Measurements from ENCODE around the gene HECTD4. TPM values are rescaled to one million over a fixed set of nuclear protein-coding genes. Genes with fewer than 3 reads are reported as not detected.

The HECTD4 gene
- total RNA-seq, 2 donors from 2014 or later = 46.6 to 48.2 TPM

DNA sequence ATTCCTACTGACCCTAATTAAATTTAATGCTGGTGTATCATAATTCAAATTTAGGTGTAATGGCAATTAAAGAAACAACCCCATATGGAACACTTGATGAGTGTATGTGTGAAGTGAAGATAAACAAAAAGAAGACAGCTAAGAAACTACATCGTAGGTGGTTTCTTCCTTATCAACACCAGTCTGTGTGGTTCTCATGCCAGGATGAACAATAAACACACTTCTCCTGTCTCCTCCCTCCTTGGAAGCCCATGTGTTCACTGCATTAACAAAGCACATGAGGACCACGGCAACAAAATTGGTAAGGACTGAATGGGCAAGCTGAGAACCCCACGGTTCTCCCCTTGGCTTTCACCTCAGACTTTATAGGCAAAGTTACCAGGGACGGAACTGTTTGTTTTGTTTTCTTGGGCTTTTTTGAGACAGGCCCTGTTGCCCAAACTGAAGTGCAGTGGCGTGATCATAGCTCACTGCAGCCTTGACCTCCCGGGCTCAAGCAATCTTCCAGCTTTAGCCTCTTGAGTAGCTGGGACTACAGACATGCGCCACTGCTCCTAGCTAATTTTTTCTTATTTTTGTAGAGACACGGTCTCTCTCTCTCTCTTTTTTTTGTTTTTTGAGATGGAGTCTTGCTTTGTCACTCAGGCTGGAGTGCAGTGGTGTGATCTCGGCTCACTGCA lies 185.9 kb downstream of the HECTD4 start:
- H3K27me3 ChIP-seq (ENCODE audit: control insufficient read depth, insufficient read depth, low read length, poor library complexity, severe bottlenecking) = no peaks in the 10 kb centered on the region
- Mint-ChIP-seq H3K27me3 (ENCODE audit: insufficient read depth) (no peaks in the 10 kb centered on the region), H3K4me1 (peaks cover 11% of the 10 kb centered on the region), H3K9me3 (no peaks in the 10 kb centered on the region), H3K27ac (no peak overlapping the region), H3K4me3 (no peak overlapping the region), H3K36me3 (ENCODE audit: low read depth) (peaks cover 58% of the 10 kb centered on the region)
- TF ChIP-seq, protein P1, sequence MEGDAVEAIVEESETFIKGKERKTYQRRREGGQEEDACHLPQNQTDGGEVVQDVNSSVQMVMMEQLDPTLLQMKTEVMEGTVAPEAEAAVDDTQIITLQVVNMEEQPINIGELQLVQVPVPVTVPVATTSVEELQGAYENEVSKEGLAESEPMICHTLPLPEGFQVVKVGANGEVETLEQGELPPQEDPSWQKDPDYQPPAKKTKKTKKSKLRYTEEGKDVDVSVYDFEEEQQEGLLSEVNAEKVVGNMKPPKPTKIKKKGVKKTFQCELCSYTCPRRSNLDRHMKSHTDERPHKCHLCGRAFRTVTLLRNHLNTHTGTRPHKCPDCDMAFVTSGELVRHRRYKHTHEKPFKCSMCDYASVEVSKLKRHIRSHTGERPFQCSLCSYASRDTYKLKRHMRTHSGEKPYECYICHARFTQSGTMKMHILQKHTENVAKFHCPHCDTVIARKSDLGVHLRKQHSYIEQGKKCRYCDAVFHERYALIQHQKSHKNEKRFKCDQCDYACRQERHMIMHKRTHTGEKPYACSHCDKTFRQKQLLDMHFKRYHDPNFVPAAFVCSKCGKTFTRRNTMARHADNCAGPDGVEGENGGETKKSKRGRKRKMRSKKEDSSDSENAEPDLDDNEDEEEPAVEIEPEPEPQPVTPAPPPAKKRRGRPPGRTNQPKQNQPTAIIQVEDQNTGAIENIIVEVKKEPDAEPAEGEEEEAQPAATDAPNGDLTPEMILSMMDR (conservative IDR thresholded peaks at IDR 0.05) = no peak
- WGBS, 2 experiments (ENCODE audit: insufficient coverage in 1 of 2, insufficient read length in 1 of 2) = 93 to 97% methylated on average over 8 to 9 of the region's 9 CpGs
- no peaks in the 10 kb centered on the region for H3K9me3 ChIP-seq (ENCODE audit: control insufficient read depth, low read length)
- no peak overlapping the region for H3K27ac ChIP-seq (ENCODE audit: low read depth, low read length)
- H3K4me1 ChIP-seq (ENCODE audit: control insufficient read depth, insufficient read depth, low read length) = peaks cover 6% of the 10 kb centered on the region
- no peak overlapping the region for H3K4me3 ChIP-seq (ENCODE audit: low read length)
- DNase-seq = no peak
- H3K36me3 ChIP-seq (ENCODE audit: control insufficient read depth, insufficient read depth, low read length) = peaks cover 56% of the 10 kb centered on the region
- H3K9ac ChIP-seq (ENCODE audit: extremely low read depth, low read length, poor library complexity, severe bottlenecking) = no peak overlapping the region

DNA sequence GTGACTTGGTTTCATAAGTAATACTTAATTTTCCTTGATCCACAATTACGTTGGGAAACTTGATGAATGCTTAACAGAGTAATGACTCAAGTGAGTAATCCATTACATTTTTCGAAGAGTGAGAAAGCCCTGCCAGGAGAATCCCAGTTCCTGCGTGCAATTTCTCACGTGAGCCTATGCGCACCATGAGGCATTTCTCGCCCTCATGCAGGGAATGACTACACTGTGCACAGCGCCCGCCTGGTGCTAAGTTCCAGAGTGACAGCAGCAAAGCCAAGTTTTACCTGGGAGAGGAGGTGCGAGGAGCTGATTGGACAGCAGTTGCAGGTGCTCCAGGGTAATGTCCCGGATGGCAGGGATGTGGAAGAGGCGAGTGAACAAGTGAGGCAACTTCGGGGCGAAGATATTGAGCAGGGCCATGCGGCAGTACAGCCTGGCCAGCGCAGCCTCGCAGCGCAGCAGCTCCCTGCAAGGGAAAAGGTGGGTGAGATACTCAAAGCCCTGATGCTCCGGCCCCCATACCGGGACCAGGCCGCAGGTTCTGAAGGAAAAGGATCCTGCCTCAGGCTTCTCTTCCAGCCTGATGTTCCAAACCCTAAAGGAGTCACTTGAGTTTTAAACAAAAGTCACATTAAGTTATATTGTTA lies 187.5 kb downstream of the HECTD4 start:
- H3K9me3 ChIP-seq (ENCODE audit: control insufficient read depth, low read length) = no peaks in the 10 kb centered on the region
- no peak overlapping the region for H3K4me3 Mint-ChIP-seq
- peaks cover 60% of the 10 kb centered on the region for H3K36me3 Mint-ChIP-seq (ENCODE audit: low read depth)
- peaks cover 23% of the 10 kb centered on the region for H3K4me1 Mint-ChIP-seq
- 92 to 97% methylated on average over 18 to 20 of the region's 20 CpGs for WGBS, 2 experiments (ENCODE audit: insufficient coverage in 1 of 2, insufficient read length in 1 of 2)
- no peaks in the 10 kb centered on the region for H3K27me3 ChIP-seq (ENCODE audit: control insufficient read depth, insufficient read depth, low read length, poor library complexity, severe bottlenecking)
- peaks cover 52% of the 10 kb centered on the region for H3K36me3 ChIP-seq (ENCODE audit: control insufficient read depth, insufficient read depth, low read length)
- H3K4me1 ChIP-seq (ENCODE audit: control insufficient read depth, insufficient read depth, low read length) = peaks cover 13% of the 10 kb centered on the region
- no peak for DNase-seq
- H3K4me3 ChIP-seq (ENCODE audit: low read length) = no peak overlapping the region
- no peak overlapping the region for H3K9ac ChIP-seq (ENCODE audit: extremely low read depth, low read length, poor library complexity, severe bottlenecking)
- H3K27me3 Mint-ChIP-seq (ENCODE audit: insufficient read depth) = no peaks in the 10 kb centered on the region
- H3K9me3 Mint-ChIP-seq = no peaks in the 10 kb centered on the region
- no peak overlapping the region for H3K27ac Mint-ChIP-seq
- TF ChIP-seq, protein P1 (conservative IDR thresholded peaks at IDR 0.05) = no peak
- no peak overlapping the region for H3K27ac ChIP-seq (ENCODE audit: low read depth, low read length)

DNA sequence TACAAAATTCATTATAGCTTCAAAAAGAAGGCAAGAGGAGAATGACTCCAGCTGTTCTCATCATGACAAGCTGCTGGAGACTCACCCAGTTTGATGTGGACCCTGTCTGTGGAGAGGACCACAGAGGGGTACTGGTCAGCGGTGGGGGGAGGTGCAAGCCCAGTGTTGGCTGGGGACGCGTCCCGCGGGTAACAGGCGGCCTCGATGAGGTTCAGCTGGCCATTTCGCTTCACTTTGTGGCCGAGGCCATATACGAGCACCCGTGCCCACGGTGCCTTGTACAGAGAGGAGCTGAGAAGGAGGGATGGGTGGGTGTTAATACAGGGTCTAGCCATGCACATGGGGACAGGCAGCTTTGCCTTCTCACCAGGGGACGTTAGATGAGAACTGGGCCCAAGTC lies 189.8 kb downstream of the HECTD4 start:
- peaks cover 61% of the 10 kb centered on the region for H3K36me3 Mint-ChIP-seq (ENCODE audit: low read depth)
- no peak overlapping the region for H3K4me3 Mint-ChIP-seq
- H3K4me3 ChIP-seq (ENCODE audit: low read length) = no peak overlapping the region
- no peaks in the 10 kb centered on the region for H3K9me3 Mint-ChIP-seq
- H3K4me1 ChIP-seq (ENCODE audit: control insufficient read depth, insufficient read depth, low read length) = peaks cover 13% of the 10 kb centered on the region
- no peaks in the 10 kb centered on the region for H3K9me3 ChIP-seq (ENCODE audit: control insufficient read depth, low read length)
- no peaks in the 10 kb centered on the region for H3K27me3 ChIP-seq (ENCODE audit: control insufficient read depth, insufficient read depth, low read length, poor library complexity, severe bottlenecking)
- H3K27ac ChIP-seq (ENCODE audit: low read depth, low read length) = no peak overlapping the region
- no peak overlapping the region for H3K27ac Mint-ChIP-seq
- no peaks in the 10 kb centered on the region for H3K27me3 Mint-ChIP-seq (ENCODE audit: insufficient read depth)
- TF ChIP-seq, protein P1 (conservative IDR thresholded peaks at IDR 0.05) = no peak
- H3K9ac ChIP-seq (ENCODE audit: extremely low read depth, low read length, poor library complexity, severe bottlenecking) = no peak overlapping the region
- peaks cover 45% of the 10 kb centered on the region for H3K36me3 ChIP-seq (ENCODE audit: control insufficient read depth, insufficient read depth, low read length)
- DNase-seq = no peak
- WGBS, 2 experiments (ENCODE audit: insufficient coverage in 1 of 2, insufficient read length in 1 of 2) = 95% methylated on average over 10 to 13 of the region's 13 CpGs
- peaks cover 20% of the 10 kb centered on the region for H3K4me1 Mint-ChIP-seq

All from endodermal cell (in vitro differentiated cells).